Lower lobe of right lung (tissue), 2 donors: ENCODE measurements around the gene NRXN3. TPM values are rescaled to one million over a fixed set of nuclear protein-coding genes. Genes with fewer than 3 reads are reported as not detected.

Experiments
- ATAC-seq, 2 donors: fragments of 200-7000 bp; cut with Tn5 transposase; one replicate each; pipeline ENCODE4 v1.9.1; 2020 to 2022; ENCODE audit warnings: mild to moderate bottlenecking in 2 of 2, moderate library complexity in 2 of 2
- DNase-seq: peaks from one replicate; pipeline ENCODE4 v3.0.0-alpha.2; 2020
- H3K27ac ChIP-seq: fragments of 200-600 bp; one replicate; pipeline ENCODE4 v1.8.0; 2022
- H3K27me3 ChIP-seq: fragments of 200-600 bp; one replicate; pipeline ENCODE4 v1.8.0; 2022; ENCODE audit warnings: low read depth
- H3K36me3 ChIP-seq: fragments of 200-600 bp; one replicate; pipeline ENCODE4 v1.8.0; 2022; ENCODE audit warnings: mild to moderate bottlenecking
- H3K4me1 ChIP-seq: fragments of 200-600 bp; one replicate; pipeline ENCODE4 v1.8.0; 2022
- H3K4me3 ChIP-seq: fragments of 200-600 bp; one replicate; pipeline ENCODE4 v1.8.0; 2022; ENCODE audit warnings: mild to moderate bottlenecking
- H3K9me3 ChIP-seq: fragments of 200-600 bp; one replicate; pipeline ENCODE4 v1.8.0; 2022
- CTCF ChIP-seq: fragments of 200-600 bp; IDR thresholded peaks from one replicate; pipeline ENCODE4 v1.8.0; 2022; ENCODE audit warnings: antibody characterized with exemption, mild to moderate bottlenecking
- intact Hi-C: fragments of 100-400 bp; cut with DNase I; formaldehyde crosslinking; loops from one replicate; pipeline ENCODE4 v1.11.0; 2022
- total RNA-seq: library from RNA; stranded (reverse); fragmentation: NEBNext Ultra II Directional; extraction: Animal tissue kit (Norgen Biotek cat#: 25700); gene quantifications from one replicate; pipeline ENCODE4 v1.2.1, GENCODE V29; 2021
- donor health status: DM: no; HTN: yes; CAD: no; lungs with severe emphysema.

Gene NRXN3
- total RNA-seq, 1 donor from 2014 or later, result 9.0 TPM

GRCh38 chr14:78725086-78725485 is 554.9 kb downstream of the NRXN3 start:
- Histone ChIP-seq H3K4me3 (no peak overlapping the region), H3K27ac (no peak overlapping the region), H3K9me3 (no peaks in the 10 kb centered on the region), H3K4me1 (no peaks in the 10 kb centered on the region), H3K36me3 (no peaks in the 10 kb centered on the region), H3K27me3 (no peaks in the 10 kb centered on the region)
- no peak for DNase-seq
- no peak for ATAC-seq
- TF ChIP-seq CTCF, result no peak
- intact Hi-C loops, result no loop called here

- H3K36me3 ChIP-seq, result no peaks in the 10 kb centered on the region
- H3K4me1 ChIP-seq, result no peaks in the 10 kb centered on the region
- no peak for TF ChIP-seq CTCF
- H3K27me3 ChIP-seq, result no peaks in the 10 kb centered on the region
- intact Hi-C loops, result no loop called here
- ATAC-seq (no peak), DNase-seq (no peak)
- H3K27ac ChIP-seq, result no peak overlapping the region
- H3K4me3 ChIP-seq, result no peak overlapping the region
- no peaks in the 10 kb centered on the region for H3K9me3 ChIP-seq
Measured at GRCh38 chr14:78737116-78737515, 566.9 kb downstream of the NRXN3 start.

- Histone ChIP-seq H3K27ac (no peak overlapping the region), H3K9me3 (no peaks in the 10 kb centered on the region), H3K36me3 (no peaks in the 10 kb centered on the region), H3K27me3 (no peaks in the 10 kb centered on the region), H3K4me3 (no peak overlapping the region), H3K4me1 (no peaks in the 10 kb centered on the region)
- intact Hi-C loops, result no loop called here
- ATAC-seq (no peak), DNase-seq (no peak)
- TF ChIP-seq CTCF, result no peak
Measured at GRCh38 chr14:78737601-78738000, 567.4 kb downstream of the NRXN3 start.

GRCh38 chr14:78746086-78746595 is 576.0 kb downstream of the NRXN3 start:
- DNase-seq (no peak), ATAC-seq (no peak)
- no peaks in the 10 kb centered on the region for H3K9me3 ChIP-seq
- no peaks in the 10 kb centered on the region for H3K27me3 ChIP-seq
- no peaks in the 10 kb centered on the region for H3K4me1 ChIP-seq
- no peak for TF ChIP-seq CTCF
- H3K27ac ChIP-seq, result no peak overlapping the region
- H3K36me3 ChIP-seq, result no peaks in the 10 kb centered on the region
- no peak overlapping the region for H3K4me3 ChIP-seq
- intact Hi-C loops, result no loop called here

GRCh38 chr14:78747813-78748212 is 577.6 kb downstream of the NRXN3 start:
- no peak for ATAC-seq
- Histone ChIP-seq H3K27me3 (no peaks in the 10 kb centered on the region), H3K36me3 (no peaks in the 10 kb centered on the region), H3K4me1 (no peaks in the 10 kb centered on the region), H3K4me3 (no peak overlapping the region), H3K27ac (no peak overlapping the region), H3K9me3 (no peaks in the 10 kb centered on the region)
- no peak for TF ChIP-seq CTCF
- intact Hi-C loops, result no loop called here
- no peak for DNase-seq
